Measurements from ENCODE around the gene ST8SIA2.
"Not testable (repeated sequence)": the region's sequence is repeated elsewhere in the genome, so short reads cannot be mapped to it uniquely, and the experiment has no call there.

ST8SIA2 gene

DNA sequence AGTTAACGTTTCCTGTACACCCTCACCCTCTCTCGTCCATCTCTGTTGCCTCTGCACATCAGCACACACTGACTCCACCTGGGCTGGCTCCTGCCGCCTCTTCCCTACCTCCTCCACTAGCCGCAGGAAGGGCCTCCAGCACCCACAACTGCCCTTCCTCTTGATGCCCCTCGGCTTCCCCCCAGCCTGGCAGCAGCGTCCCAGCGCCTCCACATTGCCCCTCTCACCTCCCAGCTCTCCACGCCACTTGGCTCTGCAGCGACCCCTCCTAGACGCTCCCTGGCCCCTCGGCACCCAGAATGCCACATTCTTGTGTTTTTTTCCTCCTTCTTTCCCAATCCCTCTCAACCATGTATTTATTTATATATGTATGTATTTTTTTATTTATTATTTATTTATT is 73.6 kb downstream of the ST8SIA2 start:
- Histone ChIP-seq H3K4me1 (ENCODE audit: control insufficient read depth, low read depth, low read length) (no peaks in the 10 kb centered on the region), H3K36me3 (ENCODE audit: control insufficient read depth, low read depth, low read length) (no peaks in the 10 kb centered on the region), H3K27me3 (ENCODE audit: control insufficient read depth, insufficient read depth, low read length) (no peaks in the 10 kb centered on the region), H3K9ac (ENCODE audit: low read length) (no peak overlapping the region), H3K4me3 (ENCODE audit: low read length) (no peak overlapping the region), H3K9me3 (ENCODE audit: control insufficient read depth, low read depth, low read length) (no peaks in the 10 kb centered on the region), H3K27ac (ENCODE audit: low read length) (no peak overlapping the region)

DNA sequence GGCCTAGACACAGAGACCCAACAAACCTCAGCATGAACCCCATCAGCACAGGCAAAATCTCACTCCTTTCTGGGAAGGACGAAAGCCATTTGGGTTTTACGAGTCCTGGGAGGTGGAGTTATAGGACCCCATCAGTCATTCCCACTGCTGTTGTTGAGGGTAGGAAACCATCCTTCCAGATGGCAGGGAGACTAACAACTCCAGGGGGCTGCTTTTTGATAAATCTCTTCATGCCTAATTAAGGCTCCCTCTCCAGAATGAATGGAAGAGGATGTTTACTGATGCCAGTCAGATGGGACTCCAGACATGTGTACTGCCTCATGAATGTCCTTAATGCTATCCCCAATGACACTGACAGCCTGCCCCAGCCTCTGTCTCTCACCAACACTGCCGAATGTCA is 75.3 kb downstream of the ST8SIA2 start:
- Histone ChIP-seq H3K36me3 (ENCODE audit: control insufficient read depth, low read depth, low read length) (no peaks in the 10 kb centered on the region), H3K4me3 (ENCODE audit: low read length) (no peak overlapping the region), H3K9ac (ENCODE audit: low read length) (no peak overlapping the region), H3K27me3 (ENCODE audit: control insufficient read depth, insufficient read depth, low read length) (no peaks in the 10 kb centered on the region), H3K27ac (ENCODE audit: low read length) (no peak overlapping the region), H3K9me3 (ENCODE audit: control insufficient read depth, low read depth, low read length) (no peaks in the 10 kb centered on the region), H3K4me1 (ENCODE audit: control insufficient read depth, low read depth, low read length) (no peaks in the 10 kb centered on the region)

DNA sequence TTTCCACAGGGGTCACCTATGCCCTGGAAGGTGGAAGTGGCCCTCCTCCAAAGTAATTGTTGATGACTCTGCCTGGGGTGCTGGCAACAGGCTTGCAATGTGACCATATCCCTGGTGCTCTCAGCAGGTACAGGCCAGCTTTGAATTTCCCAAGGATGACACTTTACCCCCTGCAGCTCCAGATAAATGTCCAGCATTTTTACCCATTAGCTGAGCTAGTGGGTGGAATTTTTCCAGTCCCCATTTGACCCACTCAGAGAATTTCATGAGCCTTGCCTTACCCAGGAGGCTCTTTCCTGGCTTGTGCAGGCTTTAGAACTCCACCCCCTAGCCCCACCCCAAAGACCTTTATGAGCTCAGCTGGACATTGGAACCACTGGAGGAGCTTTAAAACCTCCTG is 77.6 kb downstream of the ST8SIA2 start:
- Histone ChIP-seq H3K4me1 (ENCODE audit: control insufficient read depth, low read depth, low read length) (no peaks in the 10 kb centered on the region), H3K27me3 (ENCODE audit: control insufficient read depth, insufficient read depth, low read length) (no peaks in the 10 kb centered on the region), H3K36me3 (ENCODE audit: control insufficient read depth, low read depth, low read length) (no peaks in the 10 kb centered on the region), H3K4me3 (ENCODE audit: low read length) (no peak overlapping the region), H3K9ac (ENCODE audit: low read length) (no peak overlapping the region), H3K9me3 (ENCODE audit: control insufficient read depth, low read depth, low read length) (no peaks in the 10 kb centered on the region), H3K27ac (ENCODE audit: low read length) (no peak overlapping the region)

DNA sequence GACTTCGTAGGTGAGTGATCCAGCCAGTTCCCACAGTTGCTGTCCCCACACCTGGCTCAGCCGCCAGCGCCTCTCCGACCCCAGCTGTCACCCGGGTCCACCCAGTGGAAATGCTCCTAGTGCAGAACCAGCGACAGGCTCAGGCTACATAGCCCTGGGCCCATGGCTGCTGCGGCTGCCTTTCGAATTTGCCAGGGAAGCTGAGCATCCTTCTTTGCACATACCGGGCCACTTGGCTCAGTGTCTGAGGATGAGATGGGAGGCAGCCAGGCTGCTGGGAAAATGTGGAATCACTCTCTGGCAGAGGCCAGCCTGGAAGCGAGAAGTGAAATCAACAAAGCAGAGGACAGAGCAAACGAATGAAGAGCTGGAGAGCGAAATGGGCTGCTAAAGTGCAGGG is 80.1 kb downstream of the ST8SIA2 start:
- no peaks in the 10 kb centered on the region for H3K27me3 ChIP-seq (ENCODE audit: control insufficient read depth, insufficient read depth, low read length)

DNA sequence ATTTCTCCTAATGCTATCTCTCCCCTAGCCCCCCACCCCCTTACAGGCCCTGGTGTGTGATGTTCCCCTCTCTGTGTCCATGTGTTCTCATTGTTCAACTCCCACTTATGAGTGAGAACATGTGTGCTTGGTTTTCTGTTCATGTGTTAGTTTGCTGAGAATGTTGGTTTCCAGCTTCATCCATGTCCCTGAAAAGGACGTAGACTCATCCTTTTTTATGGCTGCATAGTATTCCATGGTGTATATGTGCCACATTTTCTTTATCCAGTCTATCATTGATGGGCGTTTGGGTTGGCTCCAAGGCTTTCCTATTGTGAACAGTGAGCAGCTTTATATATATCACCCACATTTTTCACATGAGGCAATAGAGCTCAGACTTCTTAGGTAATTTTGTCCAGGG is 86.0 kb downstream of the ST8SIA2 start:
- H3K4me1 ChIP-seq (ENCODE audit: control insufficient read depth, low read depth, low read length); H3K4me3 ChIP-seq (ENCODE audit: low read length); H3K9ac ChIP-seq (ENCODE audit: low read length); H3K9me3 ChIP-seq (ENCODE audit: control insufficient read depth, low read depth, low read length); H3K27ac ChIP-seq (ENCODE audit: low read length); H3K27me3 ChIP-seq (ENCODE audit: control insufficient read depth, insufficient read depth, low read length); H3K36me3 ChIP-seq (ENCODE audit: control insufficient read depth, low read depth, low read length): not testable (repeated sequence)

More for the DNA sequence above, 80.1 kb downstream of the ST8SIA2 start:
- Histone ChIP-seq H3K4me1 (ENCODE audit: control insufficient read depth, low read depth, low read length) (no peaks in the 10 kb centered on the region), H3K36me3 (ENCODE audit: control insufficient read depth, low read depth, low read length) (no peaks in the 10 kb centered on the region), H3K4me3 (ENCODE audit: low read length) (no peak overlapping the region), H3K27ac (ENCODE audit: low read length) (no peak overlapping the region), H3K9ac (ENCODE audit: low read length) (no peak overlapping the region), H3K9me3 (ENCODE audit: control insufficient read depth, low read depth, low read length) (no peaks in the 10 kb centered on the region)

DNA sequence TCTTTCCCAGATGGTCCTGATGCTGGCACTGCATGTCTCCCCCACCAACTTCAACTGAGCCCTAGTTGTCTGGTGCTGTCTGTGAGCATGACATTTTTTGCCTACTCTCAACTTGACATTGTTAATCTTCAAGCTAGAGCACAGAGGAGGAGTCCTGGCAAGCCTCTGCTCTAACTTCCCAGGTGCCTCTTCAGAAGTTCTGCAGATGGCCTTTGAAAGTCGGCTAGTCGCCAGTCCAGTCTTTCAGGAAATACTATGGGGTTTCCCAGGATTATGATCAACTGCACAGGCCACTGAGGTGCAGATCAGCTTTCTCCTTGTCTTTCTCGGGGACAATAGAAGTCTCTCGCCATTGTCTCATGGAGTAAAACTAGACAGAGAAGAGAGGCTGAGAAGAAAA is 86.7 kb downstream of the ST8SIA2 start:
- Histone ChIP-seq H3K27me3 (ENCODE audit: control insufficient read depth, insufficient read depth, low read length) (no peaks in the 10 kb centered on the region), H3K9me3 (ENCODE audit: control insufficient read depth, low read depth, low read length) (no peaks in the 10 kb centered on the region), H3K36me3 (ENCODE audit: control insufficient read depth, low read depth, low read length) (no peaks in the 10 kb centered on the region), H3K4me1 (ENCODE audit: control insufficient read depth, low read depth, low read length) (no peaks in the 10 kb centered on the region), H3K9ac (ENCODE audit: low read length) (no peak overlapping the region), H3K27ac (ENCODE audit: low read length) (no peak overlapping the region), H3K4me3 (ENCODE audit: low read length) (no peak overlapping the region)

DNA sequence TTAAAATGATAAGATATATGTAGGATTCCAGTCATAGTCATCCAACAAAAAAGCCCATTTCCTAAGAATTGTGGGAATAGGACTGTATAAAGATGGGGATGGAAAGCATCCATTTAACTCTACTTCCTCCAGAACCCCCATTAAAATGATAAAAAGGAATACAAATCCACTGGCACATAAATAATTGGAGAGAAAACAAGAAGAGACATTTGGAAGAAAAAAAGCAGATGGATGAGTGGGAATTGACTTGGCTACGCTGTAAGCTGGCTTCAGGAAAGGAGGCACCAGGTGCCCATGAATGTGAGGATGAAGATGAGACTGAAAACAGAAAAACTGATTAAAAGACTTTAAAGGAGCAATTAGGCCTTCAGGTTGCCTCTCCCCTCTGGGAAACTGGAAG is 91.8 kb downstream of the ST8SIA2 start:
- no peak overlapping the region for H3K27ac ChIP-seq (ENCODE audit: low read length)
- no peak overlapping the region for H3K4me3 ChIP-seq (ENCODE audit: low read length)
- H3K27me3 ChIP-seq (ENCODE audit: control insufficient read depth, insufficient read depth, low read length) = no peaks in the 10 kb centered on the region
- H3K9me3 ChIP-seq (ENCODE audit: control insufficient read depth, low read depth, low read length) = no peaks in the 10 kb centered on the region
- H3K9ac ChIP-seq (ENCODE audit: low read length) = no peak overlapping the region
- H3K36me3 ChIP-seq (ENCODE audit: control insufficient read depth, low read depth, low read length) = no peaks in the 10 kb centered on the region
- no peaks in the 10 kb centered on the region for H3K4me1 ChIP-seq (ENCODE audit: control insufficient read depth, low read depth, low read length)

DNA sequence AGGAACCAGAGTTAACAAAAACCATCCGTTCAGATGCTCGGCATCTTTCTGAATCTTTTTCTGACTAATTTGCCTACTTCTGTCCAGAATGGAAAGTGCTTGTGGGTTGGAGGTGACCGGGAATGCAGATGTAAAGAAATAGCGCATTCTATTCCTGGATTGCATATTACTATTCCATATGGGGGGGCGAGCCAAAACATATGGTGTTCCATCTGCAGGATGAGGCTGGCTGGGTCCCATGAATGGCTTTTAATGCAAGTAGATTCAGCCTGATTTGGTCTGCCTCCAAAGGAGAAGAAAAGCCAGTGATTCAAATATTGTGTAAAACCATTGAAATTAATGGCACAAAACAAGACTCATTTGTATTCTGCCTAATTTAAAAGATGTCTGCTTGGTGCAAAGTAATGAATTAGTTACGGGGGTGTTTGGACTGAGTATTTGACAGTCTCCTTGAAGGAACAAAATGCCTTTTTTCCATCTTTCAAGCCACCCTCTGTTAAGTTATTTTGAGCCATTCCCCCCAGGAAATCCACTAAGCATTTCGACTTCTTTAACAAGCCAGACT is 99.0 kb downstream of the ST8SIA2 start:
- Histone ChIP-seq H3K27ac (ENCODE audit: low read length) (no peak overlapping the region), H3K27me3 (ENCODE audit: control insufficient read depth, insufficient read depth, low read length) (no peaks in the 10 kb centered on the region), H3K9me3 (ENCODE audit: control insufficient read depth, low read depth, low read length) (no peaks in the 10 kb centered on the region), H3K9ac (ENCODE audit: low read length) (no peak overlapping the region), H3K4me3 (ENCODE audit: low read length) (no peak overlapping the region), H3K36me3 (ENCODE audit: control insufficient read depth, low read depth, low read length) (no peaks in the 10 kb centered on the region), H3K4me1 (ENCODE audit: control insufficient read depth, low read depth, low read length) (peaks cover 7% of the 10 kb centered on the region)

DNA sequence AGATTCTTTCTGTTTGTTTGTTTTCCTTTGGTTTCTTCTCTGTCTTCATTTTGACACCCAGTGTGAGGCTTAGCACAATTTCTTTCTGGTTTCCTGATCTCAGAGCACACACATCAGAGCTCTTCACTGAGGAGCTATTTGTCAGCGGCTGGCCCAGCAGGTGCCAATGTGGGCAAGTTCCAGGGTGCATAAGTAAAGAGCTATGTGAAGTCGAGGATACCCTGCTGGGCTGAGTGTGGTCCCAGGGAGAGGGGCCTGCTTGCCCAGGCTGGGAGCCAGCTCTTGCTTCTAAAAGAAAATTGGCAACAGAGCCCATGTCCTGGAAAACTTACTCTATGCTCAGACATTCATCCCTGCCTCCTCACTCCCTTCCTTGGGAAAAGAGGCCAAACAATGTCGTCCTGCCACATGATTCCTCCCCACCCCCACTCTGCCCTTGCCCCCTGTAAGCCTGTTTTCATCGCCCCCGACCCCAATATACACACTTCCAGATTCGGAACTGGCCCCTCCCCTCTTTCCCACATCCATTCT is 101.2 kb downstream of the ST8SIA2 start:
- Histone ChIP-seq H3K4me1 (ENCODE audit: control insufficient read depth, low read depth, low read length) (peaks cover 7% of the 10 kb centered on the region), H3K27ac (ENCODE audit: low read length) (no peak overlapping the region), H3K27me3 (ENCODE audit: control insufficient read depth, insufficient read depth, low read length) (no peaks in the 10 kb centered on the region), H3K9ac (ENCODE audit: low read length) (no peak overlapping the region), H3K4me3 (ENCODE audit: low read length) (no peak overlapping the region), H3K9me3 (ENCODE audit: control insufficient read depth, low read depth, low read length) (no peaks in the 10 kb centered on the region), H3K36me3 (ENCODE audit: control insufficient read depth, low read depth, low read length) (no peaks in the 10 kb centered on the region)

DNA sequence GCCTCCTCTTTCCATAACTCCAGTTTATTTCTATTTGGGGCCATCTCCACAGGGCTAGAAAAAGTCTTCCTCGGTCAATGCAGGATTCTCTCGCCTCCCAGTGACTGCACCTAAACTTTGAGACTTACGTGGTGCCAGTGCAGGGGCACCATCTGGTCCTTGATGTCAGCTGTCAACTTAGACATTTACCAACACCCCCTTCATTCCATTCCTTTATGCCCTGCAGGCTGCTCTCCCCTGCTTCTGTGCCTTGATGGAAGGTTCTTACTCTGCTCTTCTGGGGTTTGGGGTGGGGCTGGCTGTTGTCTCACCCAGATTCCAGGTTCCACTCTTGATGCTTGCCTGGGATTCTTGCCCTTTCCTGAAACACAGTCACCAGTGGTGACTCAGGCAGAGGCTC is 101.8 kb downstream of the ST8SIA2 start:
- Histone ChIP-seq H3K9ac (ENCODE audit: low read length) (no peak overlapping the region), H3K36me3 (ENCODE audit: control insufficient read depth, low read depth, low read length) (no peaks in the 10 kb centered on the region), H3K9me3 (ENCODE audit: control insufficient read depth, low read depth, low read length) (no peaks in the 10 kb centered on the region), H3K27me3 (ENCODE audit: control insufficient read depth, insufficient read depth, low read length) (no peaks in the 10 kb centered on the region), H3K4me1 (ENCODE audit: control insufficient read depth, low read depth, low read length) (peaks cover 7% of the 10 kb centered on the region), H3K4me3 (ENCODE audit: low read length) (no peak overlapping the region), H3K27ac (ENCODE audit: low read length) (no peak overlapping the region)

DNA sequence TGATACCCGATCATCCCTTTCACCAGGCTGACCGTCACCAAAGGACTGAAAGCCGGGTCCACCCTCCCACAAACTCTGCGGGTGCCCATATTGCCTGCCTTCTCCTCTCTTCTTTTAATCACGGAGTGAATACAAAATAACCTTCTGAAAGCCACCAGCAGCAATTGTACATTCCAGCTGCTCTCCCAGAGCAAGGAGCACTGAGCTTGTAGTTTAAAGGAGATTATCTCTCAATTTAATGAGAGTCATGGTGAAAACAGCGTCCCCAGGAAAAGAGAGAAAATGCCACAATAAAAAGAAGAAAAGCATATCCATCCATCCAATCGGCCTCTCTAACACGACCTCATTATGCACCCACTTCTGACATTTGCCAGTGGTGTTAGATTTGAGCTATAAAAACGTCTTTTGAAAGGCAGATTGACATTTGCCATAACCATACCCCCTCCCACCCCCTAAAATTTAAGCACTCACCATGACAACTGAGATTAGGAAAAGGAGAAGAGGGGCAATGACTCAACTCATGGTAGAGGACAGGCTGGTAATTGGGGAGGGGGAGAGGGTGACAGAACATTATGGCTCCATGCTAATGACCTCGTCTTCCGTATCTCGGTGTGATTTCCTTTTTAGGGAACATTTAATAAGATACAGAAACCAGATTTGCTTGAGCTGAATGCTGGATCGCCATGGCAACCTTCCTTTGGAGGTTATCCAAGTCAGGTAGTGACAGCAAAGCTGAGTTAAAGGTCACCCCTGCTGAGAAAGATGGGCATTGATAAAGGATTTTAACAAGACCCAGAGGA is 106.2 kb downstream of the ST8SIA2 start:
- Histone ChIP-seq H3K36me3 (ENCODE audit: control insufficient read depth, low read depth, low read length) (no peaks in the 10 kb centered on the region), H3K4me1 (ENCODE audit: control insufficient read depth, low read depth, low read length) (peaks cover 18% of the 10 kb centered on the region), H3K27ac (ENCODE audit: low read length) (no peak overlapping the region), H3K27me3 (ENCODE audit: control insufficient read depth, insufficient read depth, low read length) (peaks cover 7% of the 10 kb centered on the region), H3K9me3 (ENCODE audit: control insufficient read depth, low read depth, low read length) (no peaks in the 10 kb centered on the region), H3K4me3 (ENCODE audit: low read length) (no peak overlapping the region), H3K9ac (ENCODE audit: low read length) (no peak overlapping the region)

DNA sequence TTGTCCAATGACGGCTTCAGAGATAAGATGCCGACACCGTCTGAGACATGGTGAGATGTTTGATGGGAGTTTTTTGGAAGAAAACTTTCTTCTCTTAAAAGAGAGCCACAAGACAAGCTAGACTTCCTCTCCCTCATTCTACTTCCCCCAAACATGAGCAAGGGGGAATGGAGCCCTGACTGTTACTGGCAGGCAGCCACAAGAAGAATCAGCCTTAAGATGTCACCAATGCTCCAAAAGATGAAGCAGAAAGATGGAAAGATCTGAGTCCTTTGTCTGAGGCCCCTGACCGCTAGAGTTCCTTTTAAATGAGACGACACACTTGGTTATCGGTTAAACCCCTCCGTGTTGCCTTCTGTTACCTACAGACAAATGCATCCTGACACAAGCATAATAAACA is 108.7 kb downstream of the ST8SIA2 start:
- Histone ChIP-seq H3K27ac (ENCODE audit: low read length) (no peak overlapping the region), H3K27me3 (ENCODE audit: control insufficient read depth, insufficient read depth, low read length) (peaks cover 7% of the 10 kb centered on the region)

More for the DNA sequence above, 108.7 kb downstream of the ST8SIA2 start:
- Histone ChIP-seq H3K9me3 (ENCODE audit: control insufficient read depth, low read depth, low read length) (peaks cover 4% of the 10 kb centered on the region), H3K9ac (ENCODE audit: low read length) (no peak overlapping the region), H3K4me3 (ENCODE audit: low read length) (no peak overlapping the region), H3K36me3 (ENCODE audit: control insufficient read depth, low read depth, low read length) (no peaks in the 10 kb centered on the region), H3K4me1 (ENCODE audit: control insufficient read depth, low read depth, low read length) (peaks cover 15% of the 10 kb centered on the region)
